ENCODE results near the gene CSF2RB. TPM values are rescaled to one million over a fixed set of nuclear protein-coding genes. Genes with fewer than 3 reads are reported as not detected.

CSF2RB gene
- total and polyA plus RNA-seq, 2 donors (not counting 3 experiments of a cell fraction or from before 2014, with no cell fraction given) = 20.6 to 68.2 TPM

DNA sequence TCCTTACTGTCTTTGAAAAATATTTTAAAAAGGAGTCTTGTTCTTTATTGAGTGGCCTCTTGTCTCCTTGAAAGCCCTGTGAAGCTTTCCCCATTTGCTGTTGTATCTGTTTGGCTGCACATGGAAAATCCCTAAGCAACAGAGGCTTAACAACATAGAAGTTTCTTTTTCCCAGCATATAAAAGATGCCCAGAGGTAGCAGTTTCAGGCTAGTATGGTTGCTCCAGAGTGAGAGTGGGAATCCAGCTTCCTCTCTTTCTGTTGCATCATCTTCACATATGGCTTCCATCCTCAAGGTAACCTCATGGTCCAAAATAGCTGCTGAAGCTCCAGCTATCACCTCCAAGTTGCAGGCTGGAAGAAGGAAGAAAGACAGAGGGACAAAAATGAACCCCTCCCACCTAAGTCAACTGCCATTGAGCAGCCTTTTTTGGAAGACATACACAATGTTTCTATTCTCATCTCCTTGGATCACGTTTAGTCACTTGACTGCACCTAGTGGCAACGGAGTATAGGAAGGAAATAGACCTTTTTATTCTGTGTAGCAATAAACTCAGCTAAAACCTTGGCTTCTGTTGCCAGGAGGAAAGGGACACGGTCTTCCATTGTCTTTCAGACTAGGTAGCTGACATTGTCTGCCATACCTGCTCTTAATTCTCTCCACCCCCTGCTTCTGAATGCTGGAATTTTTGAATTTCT lies 5.3 kb downstream of the CSF2RB start:
- FAIRE-seq (no peak), DNase-seq (ENCODE audit: low read depth, low spot score) (no peak)
- no TSS peak for BruUV-seq (replicated peaks)
- no peaks in the 10 kb centered on the region for H3K9me3 ChIP-seq (replicated peaks; ENCODE audit: control insufficient read depth, insufficient read depth, low read length)
- H3K9me1 ChIP-seq (replicated peaks; ENCODE audit: control insufficient read depth, extremely low read depth, insufficient read depth, low read length) = no peaks in the 10 kb centered on the region
- intact Hi-C loops (cut with micrococcal nuclease) (no loop called here), dilution Hi-C loops (cut with MboI; ENCODE audit: extremely low pct_ligation_motif_present, low sequenced_read_pairs) (no loop called here)
- no peak overlapping the region for H2AFZ ChIP-seq (ENCODE audit: low read depth, low read length)
- TF ChIP-seq GATA2 (IDR thresholded peaks at IDR 0.05; ENCODE audit: insufficient read depth, insufficient read length, low read depth, low read length) (no peak), JUN (IDR thresholded peaks at IDR 0.05; ENCODE audit: borderline replicate concordance, insufficient read depth, insufficient read length, low read depth) (no peak), FOS (IDR thresholded peaks at IDR 0.05; ENCODE audit: borderline replicate concordance, insufficient read depth, low read length) (no peak), EZH2 (IDR thresholded peaks at IDR 0.05; ENCODE audit: borderline replicate concordance, low read depth, low read length, severe bottlenecking) (no peak), POLR2A (IDR thresholded peaks at IDR 0.05; ENCODE audit: low read depth, low read length) (no peak), MYC (IDR thresholded peaks at IDR 0.05; ENCODE audit: low read depth, low read length) (no peak), POLR2AphosphoS5 (IDR thresholded peaks at IDR 0.05; ENCODE audit: insufficient read depth, low read depth, low read length) (no peak)
- TF ChIP-seq, protein P1, sequence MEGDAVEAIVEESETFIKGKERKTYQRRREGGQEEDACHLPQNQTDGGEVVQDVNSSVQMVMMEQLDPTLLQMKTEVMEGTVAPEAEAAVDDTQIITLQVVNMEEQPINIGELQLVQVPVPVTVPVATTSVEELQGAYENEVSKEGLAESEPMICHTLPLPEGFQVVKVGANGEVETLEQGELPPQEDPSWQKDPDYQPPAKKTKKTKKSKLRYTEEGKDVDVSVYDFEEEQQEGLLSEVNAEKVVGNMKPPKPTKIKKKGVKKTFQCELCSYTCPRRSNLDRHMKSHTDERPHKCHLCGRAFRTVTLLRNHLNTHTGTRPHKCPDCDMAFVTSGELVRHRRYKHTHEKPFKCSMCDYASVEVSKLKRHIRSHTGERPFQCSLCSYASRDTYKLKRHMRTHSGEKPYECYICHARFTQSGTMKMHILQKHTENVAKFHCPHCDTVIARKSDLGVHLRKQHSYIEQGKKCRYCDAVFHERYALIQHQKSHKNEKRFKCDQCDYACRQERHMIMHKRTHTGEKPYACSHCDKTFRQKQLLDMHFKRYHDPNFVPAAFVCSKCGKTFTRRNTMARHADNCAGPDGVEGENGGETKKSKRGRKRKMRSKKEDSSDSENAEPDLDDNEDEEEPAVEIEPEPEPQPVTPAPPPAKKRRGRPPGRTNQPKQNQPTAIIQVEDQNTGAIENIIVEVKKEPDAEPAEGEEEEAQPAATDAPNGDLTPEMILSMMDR (IDR thresholded peaks at IDR 0.05; ENCODE audit: extremely low read depth in 1 of 2, insufficient read depth in 1 of 2, low read depth in 1 of 2, low read length in 2 of 2) = no peak
- TF ChIP-seq, protein P2, sequence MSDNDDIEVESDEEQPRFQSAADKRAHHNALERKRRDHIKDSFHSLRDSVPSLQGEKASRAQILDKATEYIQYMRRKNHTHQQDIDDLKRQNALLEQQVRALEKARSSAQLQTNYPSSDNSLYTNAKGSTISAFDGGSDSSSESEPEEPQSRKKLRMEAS (IDR thresholded peaks at IDR 0.05; ENCODE audit: insufficient read depth, insufficient read length) = no peak
- H3K4me2 ChIP-seq (ENCODE audit: insufficient read depth, low read length) = no peak overlapping the region
- POLR2A ChIA-PET = no interaction called here
- peaks cover 7% of the 10 kb centered on the region for H3K79me2 ChIP-seq (ENCODE audit: control insufficient read depth, insufficient read depth, low read length)
- H4K20me1 ChIP-seq (replicated peaks; ENCODE audit: control insufficient read depth, extremely low read depth, insufficient read depth, low read length) = no peaks in the 10 kb centered on the region
- H3K4me1 ChIP-seq (ENCODE audit: control insufficient read depth, extremely low read depth, insufficient read depth, low read length) = peaks cover 11% of the 10 kb centered on the region
- no peaks in the 10 kb centered on the region for H3K27me3 ChIP-seq (ENCODE audit: control insufficient read depth in 2 of 2, insufficient read depth in 2 of 2, low read length in 2 of 2)
- no peak overlapping the region for H3K9ac ChIP-seq (replicated peaks; ENCODE audit: extremely low read depth, insufficient read depth, low read length)
- no peak overlapping the region for H3K27ac ChIP-seq (ENCODE audit: insufficient read depth, low read depth, low read length)
- CTCF ChIA-PET = interaction anchor here (0.8 kb wide), 1 partner anchor 21 kb away, joined by 3 read pairs; no protein-coding TSS in a partner anchor
- peaks cover 3 to 5% of the 10 kb centered on the region in 2 experiments for H3K36me3 ChIP-seq (ENCODE audit: control insufficient read depth in 2 of 2, extremely low read depth in 1 of 2, insufficient read depth in 2 of 2, low read length in 2 of 2)
- no peak overlapping the region for H3K4me3 ChIP-seq (replicated peaks in 1 of 3; ENCODE audit: insufficient read depth in 1 of 3, low read depth in 1 of 3, low read length in 3 of 3)
